Measurements from ENCODE around the gene FLRT3.

The FLRT3 gene

GRCh38 chr20:14343491-14344065 is 6.2 kb upstream of the FLRT3 start:
- no peak overlapping the region for H3K4me3 Mint-ChIP-seq
- H3K36me3 Mint-ChIP-seq (ENCODE audit: insufficient read depth), result no peaks in the 10 kb centered on the region
- ATAC-seq (replicated peaks; ENCODE audit: extremely low read depth, poor library complexity, severe bottlenecking) (no peak), DNase-seq (ENCODE audit: low spot score in 2 of 2) (no peak)
- peaks cover 14% of the 10 kb centered on the region for H3K9me3 Mint-ChIP-seq
- H3K27me3 Mint-ChIP-seq, result no peaks in the 10 kb centered on the region
- no peak overlapping the region for H3K27ac Mint-ChIP-seq (ENCODE audit: low read depth)
- H3K4me1 Mint-ChIP-seq, result no peaks in the 10 kb centered on the region

GRCh38 chr20:14342918-14343317 is 5.5 kb upstream of the FLRT3 start:
- no peak overlapping the region for H3K27ac Mint-ChIP-seq (ENCODE audit: low read depth)
- no peak for ATAC-seq (replicated peaks; ENCODE audit: extremely low read depth, poor library complexity, severe bottlenecking)
- no peaks in the 10 kb centered on the region for H3K27me3 Mint-ChIP-seq
- no peaks in the 10 kb centered on the region for H3K4me1 Mint-ChIP-seq
- DNase-seq (ENCODE audit: low spot score in 2 of 2), result no peak
- H3K36me3 Mint-ChIP-seq (ENCODE audit: insufficient read depth), result no peaks in the 10 kb centered on the region
- H3K9me3 Mint-ChIP-seq, result peaks cover 14% of the 10 kb centered on the region
- no peak overlapping the region for H3K4me3 Mint-ChIP-seq

GRCh38 chr20:14341801-14342200 is 4.4 kb upstream of the FLRT3 start:
- no peak overlapping the region for H3K4me3 Mint-ChIP-seq
- H3K36me3 Mint-ChIP-seq (ENCODE audit: insufficient read depth), result no peaks in the 10 kb centered on the region
- H3K4me1 Mint-ChIP-seq, result no peaks in the 10 kb centered on the region
- H3K9me3 Mint-ChIP-seq, result peaks cover 10% of the 10 kb centered on the region
- no peak for DNase-seq (ENCODE audit: low spot score in 2 of 2)
- no peak for ATAC-seq (replicated peaks; ENCODE audit: extremely low read depth, poor library complexity, severe bottlenecking)
- H3K27ac Mint-ChIP-seq (ENCODE audit: low read depth), result no peak overlapping the region
- no peaks in the 10 kb centered on the region for H3K27me3 Mint-ChIP-seq

- Mint-ChIP-seq H3K27ac (ENCODE audit: low read depth) (no peak overlapping the region), H3K36me3 (ENCODE audit: insufficient read depth) (no peaks in the 10 kb centered on the region), H3K9me3 (peaks cover 8% of the 10 kb centered on the region), H3K4me1 (no peaks in the 10 kb centered on the region), H3K4me3 (no peak overlapping the region), H3K27me3 (no peaks in the 10 kb centered on the region)
- DNase-seq (ENCODE audit: low spot score in 2 of 2) (no peak), ATAC-seq (replicated peaks; ENCODE audit: extremely low read depth, poor library complexity, severe bottlenecking) (no peak)
Measured at GRCh38 chr20:14336686-14337085, 726 bp downstream of the FLRT3 start.

- no peaks in the 10 kb centered on the region for H3K36me3 Mint-ChIP-seq (ENCODE audit: insufficient read depth)
- H3K4me3 Mint-ChIP-seq, result no peak overlapping the region
- H3K9me3 Mint-ChIP-seq, result peaks cover 4% of the 10 kb centered on the region
- ATAC-seq (replicated peaks; ENCODE audit: extremely low read depth, poor library complexity, severe bottlenecking) (no peak), DNase-seq (ENCODE audit: low spot score in 2 of 2) (no peak)
- no peaks in the 10 kb centered on the region for H3K4me1 Mint-ChIP-seq
- H3K27me3 Mint-ChIP-seq, result no peaks in the 10 kb centered on the region
- H3K27ac Mint-ChIP-seq (ENCODE audit: low read depth), result no peak overlapping the region
Measured at GRCh38 chr20:14335052-14335451, 2.4 kb downstream of the FLRT3 start.

- no peaks in the 10 kb centered on the region for H3K27me3 Mint-ChIP-seq
- H3K27ac Mint-ChIP-seq (ENCODE audit: low read depth), result no peak overlapping the region
- DNase-seq (ENCODE audit: low spot score in 2 of 2) (no peak), ATAC-seq (replicated peaks; ENCODE audit: extremely low read depth, poor library complexity, severe bottlenecking) (no peak)
- H3K4me1 Mint-ChIP-seq, result no peaks in the 10 kb centered on the region
- no peaks in the 10 kb centered on the region for H3K9me3 Mint-ChIP-seq
- H3K36me3 Mint-ChIP-seq (ENCODE audit: insufficient read depth), result no peaks in the 10 kb centered on the region
- H3K4me3 Mint-ChIP-seq, result no peak overlapping the region
Measured at GRCh38 chr20:14334306-14334930, 3.0 kb downstream of the FLRT3 start.

GRCh38 chr20:14333721-14334120 is 3.7 kb downstream of the FLRT3 start:
- Mint-ChIP-seq H3K9me3 (peaks cover 2% of the 10 kb centered on the region), H3K4me3 (no peak overlapping the region), H3K27me3 (no peaks in the 10 kb centered on the region), H3K36me3 (ENCODE audit: insufficient read depth) (no peaks in the 10 kb centered on the region), H3K4me1 (no peaks in the 10 kb centered on the region), H3K27ac (ENCODE audit: low read depth) (no peak overlapping the region)
- DNase-seq (ENCODE audit: low spot score in 2 of 2), result no peak
- no peak for ATAC-seq (replicated peaks; ENCODE audit: extremely low read depth, poor library complexity, severe bottlenecking)

GRCh38 chr20:14332866-14333265 is 4.5 kb downstream of the FLRT3 start:
- peaks cover 5% of the 10 kb centered on the region for H3K9me3 Mint-ChIP-seq
- ATAC-seq (replicated peaks; ENCODE audit: extremely low read depth, poor library complexity, severe bottlenecking), result no peak

GRCh38 chr20:14331646-14332045 is 5.8 kb downstream of the FLRT3 start:
- Mint-ChIP-seq H3K27me3 (no peaks in the 10 kb centered on the region), H3K27ac (ENCODE audit: low read depth) (no peak overlapping the region), H3K4me1 (no peaks in the 10 kb centered on the region), H3K36me3 (ENCODE audit: insufficient read depth) (no peaks in the 10 kb centered on the region), H3K4me3 (no peak overlapping the region), H3K9me3 (peaks cover 5% of the 10 kb centered on the region)
- ATAC-seq (replicated peaks; ENCODE audit: extremely low read depth, poor library complexity, severe bottlenecking) (no peak), DNase-seq (ENCODE audit: low spot score in 2 of 2) (no peak)

More at GRCh38 chr20:14332866-14333265, 4.5 kb downstream of the FLRT3 start:
- Mint-ChIP-seq H3K36me3 (ENCODE audit: insufficient read depth) (no peaks in the 10 kb centered on the region), H3K27me3 (no peaks in the 10 kb centered on the region), H3K27ac (ENCODE audit: low read depth) (no peak overlapping the region), H3K4me3 (no peak overlapping the region), H3K4me1 (no peaks in the 10 kb centered on the region)
- no peak for DNase-seq (ENCODE audit: low spot score in 2 of 2)

- Mint-ChIP-seq H3K36me3 (ENCODE audit: insufficient read depth) (no peaks in the 10 kb centered on the region), H3K27me3 (no peaks in the 10 kb centered on the region), H3K9me3 (peaks cover 19% of the 10 kb centered on the region), H3K4me1 (no peaks in the 10 kb centered on the region), H3K27ac (ENCODE audit: low read depth) (no peak overlapping the region), H3K4me3 (no peak overlapping the region)
- DNase-seq (ENCODE audit: low spot score in 2 of 2) (no peak), ATAC-seq (replicated peaks; ENCODE audit: extremely low read depth, poor library complexity, severe bottlenecking) (no peak)
Measured at GRCh38 chr20:14319704-14320103, 17.7 kb downstream of the FLRT3 start.

GRCh38 chr20:14313341-14314020 is 23.9 kb downstream of the FLRT3 start:
- DNase-seq (ENCODE audit: low spot score in 2 of 2), result no peak
- no peak overlapping the region for H3K27ac Mint-ChIP-seq (ENCODE audit: low read depth)
- peaks cover 8% of the 10 kb centered on the region for H3K9me3 Mint-ChIP-seq
- no peaks in the 10 kb centered on the region for H3K4me1 Mint-ChIP-seq
- no peaks in the 10 kb centered on the region for H3K27me3 Mint-ChIP-seq
- ATAC-seq (replicated peaks; ENCODE audit: extremely low read depth, poor library complexity, severe bottlenecking), result no peak
- no peaks in the 10 kb centered on the region for H3K36me3 Mint-ChIP-seq (ENCODE audit: insufficient read depth)
- no peak overlapping the region for H3K4me3 Mint-ChIP-seq

- no peaks in the 10 kb centered on the region for H3K36me3 Mint-ChIP-seq (ENCODE audit: insufficient read depth)
- no peak for ATAC-seq (replicated peaks; ENCODE audit: extremely low read depth, poor library complexity, severe bottlenecking)
Measured at GRCh38 chr20:14312001-14312400, 25.4 kb downstream of the FLRT3 start.

GRCh38 chr20:14310977-14311627 is 26.3 kb downstream of the FLRT3 start:
- Mint-ChIP-seq H3K27me3 (no peaks in the 10 kb centered on the region), H3K36me3 (ENCODE audit: insufficient read depth) (no peaks in the 10 kb centered on the region), H3K4me3 (no peak overlapping the region), H3K27ac (ENCODE audit: low read depth) (no peak overlapping the region), H3K9me3 (peaks cover 6% of the 10 kb centered on the region), H3K4me1 (no peaks in the 10 kb centered on the region)
- no peak for DNase-seq (ENCODE audit: low spot score in 2 of 2)
- ATAC-seq (replicated peaks; ENCODE audit: extremely low read depth, poor library complexity, severe bottlenecking), result no peak

More at GRCh38 chr20:14312001-14312400, 25.4 kb downstream of the FLRT3 start:
- DNase-seq (ENCODE audit: low spot score in 2 of 2), result no peak
- no peaks in the 10 kb centered on the region for H3K27me3 Mint-ChIP-seq
- H3K4me3 Mint-ChIP-seq, result no peak overlapping the region
- H3K9me3 Mint-ChIP-seq, result peaks cover 8% of the 10 kb centered on the region
- no peaks in the 10 kb centered on the region for H3K4me1 Mint-ChIP-seq
- no peak overlapping the region for H3K27ac Mint-ChIP-seq (ENCODE audit: low read depth)

Measured in central memory CD8-positive, alpha-beta T cell (primary cell).